Neural cell (in vitro differentiated cells): ENCODE results near the gene GSC. TPM values are rescaled to one million over a fixed set of nuclear protein-coding genes. Genes with fewer than 3 reads are reported as not detected.

ENCODE experiments used
- H2AFZ ChIP-seq: fragments of 200-600, 300-800 bp; sonication (generic), shearing (Covaris generic); 2 replicates; pipeline ENCODE4 v1.6.0; 2014; ENCODE audit warnings: low read depth, mild to moderate bottlenecking, antibody characterized with exemption, low read length, moderate library complexity
- H3F3A ChIP-seq: fragments of 200-600 bp; shearing (Covaris generic); 2 replicates; pipeline ENCODE4 v1.6.1; 2016; ENCODE audit warnings: mild to moderate bottlenecking, moderate library complexity, mixed read lengths, antibody characterized with exemption, low read length; ENCODE audit not compliant: insufficient read depth, poor library complexity, severe bottlenecking
- H3K27ac ChIP-seq: fragments of 200-600, 300-800 bp; sonication (generic), shearing (Covaris generic); 2 replicates; pipeline ENCODE4 v1.5.1; 2014; ENCODE audit warnings: mild to moderate bottlenecking, low read length, moderate library complexity
- H3K27me3 ChIP-seq: fragments of 300-800, 200-600 bp; sonication (generic), shearing (Covaris generic); 2 replicates; pipeline ENCODE4 v1.6.0; 2014; ENCODE audit warnings: mild to moderate bottlenecking, low read depth, low read length, moderate library complexity; ENCODE audit not compliant: insufficient read depth
- H3K36me3 ChIP-seq: fragments of 300-800, 200-600 bp; sonication (generic), shearing (Covaris generic); 2 replicates; pipeline ENCODE4 v1.5.1; 2014; ENCODE audit warnings: mild to moderate bottlenecking, antibody characterized with exemption, low read length, moderate library complexity; ENCODE audit not compliant: insufficient read depth
- H3K4me2 ChIP-seq: fragments of 300-800, 200-600 bp; sonication (generic), shearing (Covaris generic); 2 replicates; pipeline ENCODE4 v1.6.0; 2014; ENCODE audit warnings: mild to moderate bottlenecking, low read length
- H3K4me3 ChIP-seq: fragments of 300-800, 200-600 bp; sonication (generic), shearing (Covaris generic); 2 replicates; pipeline ENCODE4 v1.5.1; 2014; ENCODE audit warnings: mild to moderate bottlenecking, low read length, moderate library complexity
- H3K79me2 ChIP-seq: fragments of 200-600 bp; shearing (Covaris generic); replicated peaks from 2 replicates; pipeline ENCODE4 v1.6.0; 2014; ENCODE audit warnings: mild to moderate bottlenecking, low read length, moderate library complexity; ENCODE audit not compliant: insufficient read depth
- H3K9ac ChIP-seq: fragments of 300-800, 200-600 bp; sonication (generic), shearing (Covaris generic); 2 replicates; pipeline ENCODE4 v1.6.1; 2016; ENCODE audit warnings: mild to moderate bottlenecking, low read length, mixed read lengths
- H3K9me2 ChIP-seq: fragments of 200-600 bp; shearing (Covaris generic); 2 replicates; pipeline ENCODE4 v1.6.1; 2016; ENCODE audit warnings: mild to moderate bottlenecking, low read length, mixed read lengths; ENCODE audit not compliant: insufficient read depth
- H3K9me3 ChIP-seq: fragments of 200-600, 300-800 bp; sonication (generic), shearing (Covaris generic); 2 replicates; pipeline ENCODE4 v1.6.1; 2016; ENCODE audit warnings: mild to moderate bottlenecking, mixed run types, low read length, moderate library complexity, mixed read lengths
- H4K20me1 ChIP-seq: fragments of 200-600 bp; shearing (Covaris generic); 2 replicates; pipeline ENCODE4 v1.6.1; 2016; ENCODE audit warnings: mild to moderate bottlenecking, mixed run types; ENCODE audit not compliant: insufficient read depth
- CTCF ChIP-seq: fragments of 450-650 bp; IDR thresholded peaks from 2 replicates; pipeline ENCODE4 v1.5.1; 2014; ENCODE audit warnings: antibody characterized with exemption, mild to moderate bottlenecking, moderate library complexity; ENCODE audit not compliant: poor library complexity, severe bottlenecking
- EP300 ChIP-seq: fragments of 450-650 bp; conservative IDR thresholded peaks from 2 replicates; pipeline ENCODE4 v1.6.1; 2014; ENCODE audit warnings: antibody characterized with exemption, mild to moderate bottlenecking, moderate library complexity; ENCODE audit not compliant: poor library complexity, severe bottlenecking
- EZH2 ChIP-seq: fragments of 200-600, 300-800 bp; shearing (Covaris generic), sonication (generic); IDR thresholded peaks from 2 replicates; pipeline ENCODE4 v1.6.1; 2014; ENCODE audit warnings: antibody characterized with exemption, low read length, borderline replicate concordance, mild to moderate bottlenecking; ENCODE audit not compliant: insufficient read depth, poor library complexity, severe bottlenecking
- MXI1 ChIP-seq: fragments of 450-650 bp; conservative IDR thresholded peaks from 2 replicates; pipeline ENCODE4 v1.6.1; 2014; ENCODE audit warnings: antibody characterized with exemption, mild to moderate bottlenecking; ENCODE audit not compliant: poor library complexity, severe bottlenecking
- POLR2AphosphoS5 ChIP-seq: IDR thresholded peaks from 2 replicates; pipeline ENCODE4 v1.6.1; 2012
- RAD21 ChIP-seq: fragments of 450-650 bp; conservative IDR thresholded peaks from 2 replicates; pipeline ENCODE4 v1.6.1; 2014; ENCODE audit warnings: antibody characterized with exemption, mild to moderate bottlenecking, moderate library complexity
- REST ChIP-seq: IDR thresholded peaks from 2 replicates; pipeline ENCODE4 v1.6.1; 2012; ENCODE audit warnings: borderline replicate concordance
- SMC3 ChIP-seq: fragments of 450-650 bp; conservative IDR thresholded peaks from 2 replicates; pipeline ENCODE4 v1.6.1; 2014; ENCODE audit warnings: antibody characterized with exemption, mild to moderate bottlenecking, moderate library complexity; ENCODE audit not compliant: poor library complexity
- TAF1 ChIP-seq: IDR thresholded peaks from 2 replicates; pipeline ENCODE4 v1.6.1; 2012; ENCODE audit warnings: low read depth
- polyA plus RNA-seq: library from polyadenylated mRNA; depleted of rRNA; stranded (reverse); fragments of >200 nt; gene quantifications from 2 replicates; pipeline ENCODE4 v1.2.3, GENCODE V29; 2014

Gene GSC
- polyA plus RNA-seq, 1 donor from 2014 or later, result 0.45 TPM

GRCh38 chr14:94761348-94761996, 8.4 kb downstream of the GSC start:
- Histone ChIP-seq H3K36me3 (no peaks in the 10 kb centered on the region), H3F3A (no peaks in the 10 kb centered on the region), H2AFZ (no peak overlapping the region), H3K9me2 (no peaks in the 10 kb centered on the region), H3K79me2 (no peaks in the 10 kb centered on the region), H3K4me3 (no peak overlapping the region), H3K27ac (no peak overlapping the region), H3K9ac (no peak overlapping the region), H4K20me1 (no peaks in the 10 kb centered on the region), H3K4me2 (no peak overlapping the region), H3K9me3 (no peaks in the 10 kb centered on the region), H3K27me3 (peaks cover 23% of the 10 kb centered on the region)
- no peak for TF ChIP-seq EP300
- no peak for TF ChIP-seq REST
- no peak for TF ChIP-seq MXI1
- no peak for TF ChIP-seq SMC3
- TF ChIP-seq CTCF, result no peak
- no peak for TF ChIP-seq TAF1
- no peak for TF ChIP-seq RAD21
- no peak for TF ChIP-seq EZH2
- TF ChIP-seq POLR2AphosphoS5, result no peak

- Histone ChIP-seq H3K9ac (no peak overlapping the region), H2AFZ (no peak overlapping the region), H3K9me3 (no peaks in the 10 kb centered on the region), H4K20me1 (no peaks in the 10 kb centered on the region), H3K27me3 (no peaks in the 10 kb centered on the region), H3K27ac (no peak overlapping the region), H3K4me3 (no peak overlapping the region), H3K9me2 (no peaks in the 10 kb centered on the region), H3K79me2 (no peaks in the 10 kb centered on the region), H3K4me2 (no peak overlapping the region), H3K36me3 (no peaks in the 10 kb centered on the region), H3F3A (no peaks in the 10 kb centered on the region)
- no peak for TF ChIP-seq EZH2
- TF ChIP-seq RAD21, result no peak
- no peak for TF ChIP-seq CTCF
- TF ChIP-seq MXI1, result no peak
- no peak for TF ChIP-seq REST
- TF ChIP-seq SMC3, result no peak
- TF ChIP-seq TAF1, result no peak
- TF ChIP-seq POLR2AphosphoS5, result no peak
- TF ChIP-seq EP300, result no peak
Observed at GRCh38 chr14:94756310-94756882, 13.5 kb downstream of the GSC start.
